Measurements from ENCODE around the gene RCC1. TPM values are rescaled to one million over a fixed set of nuclear protein-coding genes. Genes with fewer than 3 reads are reported as not detected.

The RCC1 gene, protein sequence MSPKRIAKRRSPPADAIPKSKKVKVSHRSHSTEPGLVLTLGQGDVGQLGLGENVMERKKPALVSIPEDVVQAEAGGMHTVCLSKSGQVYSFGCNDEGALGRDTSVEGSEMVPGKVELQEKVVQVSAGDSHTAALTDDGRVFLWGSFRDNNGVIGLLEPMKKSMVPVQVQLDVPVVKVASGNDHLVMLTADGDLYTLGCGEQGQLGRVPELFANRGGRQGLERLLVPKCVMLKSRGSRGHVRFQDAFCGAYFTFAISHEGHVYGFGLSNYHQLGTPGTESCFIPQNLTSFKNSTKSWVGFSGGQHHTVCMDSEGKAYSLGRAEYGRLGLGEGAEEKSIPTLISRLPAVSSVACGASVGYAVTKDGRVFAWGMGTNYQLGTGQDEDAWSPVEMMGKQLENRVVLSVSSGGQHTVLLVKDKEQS
- total RNA-seq = 27.8 and 69.1 TPM in 2 replicates

DNA sequence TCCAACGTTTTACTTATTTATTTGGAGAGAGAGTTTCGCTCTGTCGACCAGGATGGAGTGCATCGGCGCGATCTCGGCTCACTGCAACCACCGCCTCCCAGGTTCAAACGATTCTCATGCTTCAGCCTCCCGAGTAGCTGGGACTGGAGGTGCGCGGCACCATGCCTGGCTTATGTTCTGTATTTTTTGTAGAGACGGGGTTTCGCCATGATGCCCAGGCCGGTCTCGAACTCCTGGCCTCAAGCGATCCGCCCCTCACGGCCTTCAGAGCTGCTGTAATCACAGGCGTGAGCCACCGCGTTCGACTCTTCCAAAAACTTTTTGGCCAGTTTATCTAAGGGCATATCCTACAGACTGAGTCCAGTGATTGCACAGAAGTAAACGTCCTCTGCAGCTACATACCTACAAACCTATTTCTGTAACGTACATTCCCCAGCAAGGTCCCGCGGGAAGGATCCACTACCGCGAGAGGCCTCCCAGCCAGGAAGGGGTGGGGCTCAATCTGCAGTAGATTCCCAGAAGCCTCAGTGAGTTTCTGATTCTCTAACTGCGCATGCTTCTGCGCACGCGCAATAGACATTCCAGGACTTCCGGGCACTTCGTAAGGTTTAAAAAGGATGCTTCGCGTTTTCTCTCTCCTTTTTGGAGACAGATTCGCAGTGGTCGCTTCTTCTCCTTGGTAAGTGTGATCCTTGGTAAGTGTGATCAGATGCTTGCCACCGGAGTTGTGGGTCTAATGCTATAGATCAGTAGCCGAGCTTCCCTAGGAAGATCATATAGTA is at the start of gene RCC1:
Gene RCC1, plus strand, starts transcription at position 638 of the 782 bp plus-strand sequence. CDS start 23,824 bp downstream, outside the sequence.

DNA sequence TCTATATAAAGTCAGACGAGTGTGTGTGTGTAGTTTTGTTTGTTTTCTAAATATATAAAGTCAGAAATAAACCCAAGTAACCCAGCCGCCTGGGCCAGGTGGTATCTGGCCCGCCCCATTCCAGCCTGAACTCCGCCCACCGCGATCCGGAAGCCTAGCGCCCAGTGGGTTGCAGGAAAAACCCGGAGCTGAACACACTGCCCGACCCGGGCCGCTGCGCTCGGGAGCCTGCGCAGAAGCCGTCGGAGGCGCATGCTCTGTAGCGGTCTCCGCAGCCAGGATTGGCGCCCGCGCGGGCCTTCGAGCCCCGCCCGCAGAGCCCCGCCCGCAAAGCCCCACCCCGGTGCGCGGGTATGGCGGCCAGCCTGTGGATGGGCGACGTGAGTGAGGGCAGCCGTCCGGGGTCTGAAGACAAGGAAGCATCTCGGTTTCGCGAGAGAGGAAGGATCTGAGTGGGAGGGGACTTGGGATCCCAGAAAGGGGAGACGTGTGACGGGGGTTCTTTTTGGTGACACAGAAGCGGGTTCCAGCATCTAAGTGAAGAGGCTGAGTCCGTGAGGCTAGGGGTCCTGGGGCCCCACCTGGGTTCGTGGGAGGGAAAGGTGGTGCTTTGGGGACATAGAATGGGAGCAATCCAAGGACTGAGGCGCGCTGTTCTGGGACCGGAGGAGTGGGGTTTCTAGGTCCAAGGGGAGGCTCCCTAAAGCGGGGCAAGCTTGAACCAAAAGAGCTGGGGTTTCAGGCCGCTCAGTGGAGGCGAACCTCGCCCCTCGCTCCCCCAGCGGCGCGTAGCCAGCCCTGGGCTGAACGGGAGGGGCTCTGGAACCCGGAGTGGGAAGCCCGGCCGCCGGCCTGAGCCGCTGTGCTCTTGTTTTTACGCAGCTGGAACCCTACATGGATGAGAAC is 47.2 kb downstream of the RCC1 start, which contains the start of gene TRNAU1AP:
Gene TRNAU1AP, plus strand, starts transcription at position 328 of the 906 bp plus-strand sequence. Its CDS starts 26 bp downstream, at position 354.

Other genes with a start within 250 kb of the RCC1 start
- 33.7 and 43.0 TPM in 2 replicates for gene SESN2, start 246.5 kb upstream of the RCC1 start, total RNA-seq
- 15.6 and 18.6 TPM in 2 replicates for gene MED18, start 177.0 kb upstream of the RCC1 start, total RNA-seq
- 20.5 and 20.9 TPM in 2 replicates for gene PHACTR4, start 136.3 kb upstream of the RCC1 start, total RNA-seq
- gene TRNAU1AP, start 47.0 kb downstream of the RCC1 start, total RNA-seq = 17.3 and 19.4 TPM in 2 replicates
- 4.6 and 5.2 TPM in 2 replicates for gene RAB42, start 86.2 kb downstream of the RCC1 start, total RNA-seq
- 10.4 and 18.9 TPM in 2 replicates for gene TAF12, start 137.0 kb downstream of the RCC1 start, total RNA-seq
- not detected in 2 replicates for gene RNU11, start 142.6 kb downstream of the RCC1 start, total RNA-seq
- 5.3 and 6.5 TPM in 2 replicates for gene GMEB1, start 162.7 kb downstream of the RCC1 start, total RNA-seq
- gene YTHDF2, start 230.9 kb downstream of the RCC1 start, total RNA-seq = 61.4 and 72.0 TPM in 2 replicates